A673 (cell line): ENCODE data around the gene SRD5A1.

Source experiments
- EZH2 ChIP-seq: fragments of 200-600 bp; sonication (generic); IDR thresholded peaks from 2 replicates; pipeline ENCODE4 v1.6.1; 2017; ENCODE audit warnings: borderline replicate concordance, low read depth, mild to moderate bottlenecking, mixed read lengths, antibody characterized with exemption, low read length; ENCODE audit not compliant: poor library complexity, severe bottlenecking
- TF ChIP-seq, protein P1 (sequence below): fragments of 300-800, 200-600 bp; sonication (generic); conservative IDR thresholded peaks from 2 replicates; pipeline ENCODE4 v1.5.1; 2017; ENCODE audit warnings: low read depth, mild to moderate bottlenecking, antibody characterized with exemption, low read length, moderate library complexity, mixed read lengths

DNA sequence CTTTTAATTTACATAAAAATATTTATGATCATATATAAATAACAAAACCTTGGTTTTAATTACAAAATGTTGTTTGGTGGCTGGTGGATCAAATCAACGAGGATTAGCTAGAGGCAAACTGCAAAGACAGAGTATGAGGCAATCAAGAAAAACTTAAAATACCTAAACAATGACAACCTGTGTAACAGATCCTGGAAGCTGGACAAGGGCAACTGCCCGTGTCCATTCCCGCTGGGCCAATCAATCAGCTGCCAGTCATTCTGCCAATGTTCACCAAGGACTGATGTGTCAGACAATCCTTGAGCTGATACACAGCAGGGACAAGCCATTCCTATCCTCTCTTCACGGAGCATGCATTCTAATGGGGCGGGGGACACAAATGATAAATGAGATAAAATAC is 76.8 kb downstream of the SRD5A1 start:
- no peak for TF ChIP-seq EZH2
- TF ChIP-seq, protein P1, sequence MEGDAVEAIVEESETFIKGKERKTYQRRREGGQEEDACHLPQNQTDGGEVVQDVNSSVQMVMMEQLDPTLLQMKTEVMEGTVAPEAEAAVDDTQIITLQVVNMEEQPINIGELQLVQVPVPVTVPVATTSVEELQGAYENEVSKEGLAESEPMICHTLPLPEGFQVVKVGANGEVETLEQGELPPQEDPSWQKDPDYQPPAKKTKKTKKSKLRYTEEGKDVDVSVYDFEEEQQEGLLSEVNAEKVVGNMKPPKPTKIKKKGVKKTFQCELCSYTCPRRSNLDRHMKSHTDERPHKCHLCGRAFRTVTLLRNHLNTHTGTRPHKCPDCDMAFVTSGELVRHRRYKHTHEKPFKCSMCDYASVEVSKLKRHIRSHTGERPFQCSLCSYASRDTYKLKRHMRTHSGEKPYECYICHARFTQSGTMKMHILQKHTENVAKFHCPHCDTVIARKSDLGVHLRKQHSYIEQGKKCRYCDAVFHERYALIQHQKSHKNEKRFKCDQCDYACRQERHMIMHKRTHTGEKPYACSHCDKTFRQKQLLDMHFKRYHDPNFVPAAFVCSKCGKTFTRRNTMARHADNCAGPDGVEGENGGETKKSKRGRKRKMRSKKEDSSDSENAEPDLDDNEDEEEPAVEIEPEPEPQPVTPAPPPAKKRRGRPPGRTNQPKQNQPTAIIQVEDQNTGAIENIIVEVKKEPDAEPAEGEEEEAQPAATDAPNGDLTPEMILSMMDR = no peak
